ENCODE data around the gene SNX8. TPM values are rescaled to one million over a fixed set of nuclear protein-coding genes. Genes with fewer than 3 reads are reported as not detected.

SNX8 gene
- total RNA-seq, 1 experiment from 2014 or later, result 40.6 TPM

DNA sequence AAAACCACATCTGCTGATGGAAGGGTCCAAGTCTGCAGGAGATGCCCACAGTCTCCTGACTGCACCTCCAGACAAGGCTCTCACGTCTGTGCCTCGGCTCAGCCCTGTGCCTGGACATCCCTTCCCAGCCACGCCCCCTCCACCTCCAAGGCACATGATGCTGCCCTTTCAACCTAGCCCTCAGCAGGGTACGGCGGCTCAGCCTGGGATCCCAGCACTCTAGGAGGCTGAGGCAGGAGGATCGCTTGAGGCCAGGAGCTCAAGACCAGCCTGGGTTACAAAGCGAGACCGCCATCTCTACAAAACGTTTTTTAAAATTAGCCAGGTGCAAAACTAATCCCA is 95.8 kb downstream of the SNX8 start:
- H3K56ac ChIP-seq (ENCODE audit: insufficient read length, low read depth, low read length), result no peak overlapping the region
- no peaks in the 10 kb centered on the region for H3K4me1 ChIP-seq (ENCODE audit: insufficient read depth, low read length)
- H3K27me3 Mint-ChIP-seq (ENCODE audit: low read depth), result peaks cover 2% of the 10 kb centered on the region
- H2BK5ac ChIP-seq (ENCODE audit: insufficient read length, low read length), result no peak overlapping the region
- no peak overlapping the region for H3K27ac ChIP-seq (ENCODE audit: insufficient read length, low read depth, low read length)
- TF ChIP-seq, protein P1, sequence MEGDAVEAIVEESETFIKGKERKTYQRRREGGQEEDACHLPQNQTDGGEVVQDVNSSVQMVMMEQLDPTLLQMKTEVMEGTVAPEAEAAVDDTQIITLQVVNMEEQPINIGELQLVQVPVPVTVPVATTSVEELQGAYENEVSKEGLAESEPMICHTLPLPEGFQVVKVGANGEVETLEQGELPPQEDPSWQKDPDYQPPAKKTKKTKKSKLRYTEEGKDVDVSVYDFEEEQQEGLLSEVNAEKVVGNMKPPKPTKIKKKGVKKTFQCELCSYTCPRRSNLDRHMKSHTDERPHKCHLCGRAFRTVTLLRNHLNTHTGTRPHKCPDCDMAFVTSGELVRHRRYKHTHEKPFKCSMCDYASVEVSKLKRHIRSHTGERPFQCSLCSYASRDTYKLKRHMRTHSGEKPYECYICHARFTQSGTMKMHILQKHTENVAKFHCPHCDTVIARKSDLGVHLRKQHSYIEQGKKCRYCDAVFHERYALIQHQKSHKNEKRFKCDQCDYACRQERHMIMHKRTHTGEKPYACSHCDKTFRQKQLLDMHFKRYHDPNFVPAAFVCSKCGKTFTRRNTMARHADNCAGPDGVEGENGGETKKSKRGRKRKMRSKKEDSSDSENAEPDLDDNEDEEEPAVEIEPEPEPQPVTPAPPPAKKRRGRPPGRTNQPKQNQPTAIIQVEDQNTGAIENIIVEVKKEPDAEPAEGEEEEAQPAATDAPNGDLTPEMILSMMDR (conservative IDR thresholded peaks at IDR 0.05), result no peak
- WGBS (ENCODE audit: extremely low coverage, insufficient read length, low lambda C conversion rate), result no CpG with 5 or more reads among the region's 9 CpGs
- H4K20me1 ChIP-seq (ENCODE audit: control insufficient read depth, insufficient read depth, insufficient read length), result no peaks in the 10 kb centered on the region
- H3K36me3 Mint-ChIP-seq (ENCODE audit: insufficient read depth in 1 of 3, low read depth in 3 of 3), result peaks cover 52 to 91% (median 82%) of the 10 kb centered on the region in 3 experiments
- H3K79me1 ChIP-seq (ENCODE audit: insufficient read depth, low read depth, low read length, poor library complexity, severe bottlenecking), result no peaks in the 10 kb centered on the region
- no peak overlapping the region for H3K14ac ChIP-seq (ENCODE audit: insufficient read depth, low read length)
- DNase-seq, result no peak
- H3K27me3 ChIP-seq (ENCODE audit: insufficient read depth, low read length), result no peaks in the 10 kb centered on the region
- H3T11ph ChIP-seq (ENCODE audit: low read length), result no peak overlapping the region
- H2BK20ac ChIP-seq (ENCODE audit: low read depth, low read length, poor library complexity, severe bottlenecking), result no peak overlapping the region
- no peak overlapping the region for H3K18ac ChIP-seq (ENCODE audit: insufficient read length, low read depth, low read length)
- H2BK12ac ChIP-seq (ENCODE audit: insufficient read length, low read depth, low read length), result no peak overlapping the region
- H3K9me3 ChIP-seq (ENCODE audit: control insufficient read depth, low read depth, low read length), result no peaks in the 10 kb centered on the region
- H3K27ac Mint-ChIP-seq, result no peak overlapping the region
- no peak overlapping the region for H2BK120ac ChIP-seq (ENCODE audit: low read depth, low read length, poor library complexity, severe bottlenecking)
- H4K5ac ChIP-seq (ENCODE audit: insufficient read length, low read depth, low read length), result no peak overlapping the region
- no peaks in the 10 kb centered on the region for H3K79me2 ChIP-seq (ENCODE audit: insufficient read depth, low read length)
- no peak overlapping the region for H3K4me2 ChIP-seq (ENCODE audit: insufficient read depth, insufficient read length, low read length)
- H4K8ac ChIP-seq (replicated peaks; ENCODE audit: insufficient read length, low read depth, low read length), result no peak overlapping the region
- H3K4me3 Mint-ChIP-seq, result no peak overlapping the region
- peaks cover 0 to 2% of the 10 kb centered on the region in 2 experiments; a peak in 1 of 5 replicates for H3K9me3 Mint-ChIP-seq
- no peak overlapping the region for H2BK15ac ChIP-seq (ENCODE audit: low read depth, low read length)
- H2AFZ ChIP-seq (ENCODE audit: low read length), result no peak overlapping the region
- H3K4me1 Mint-ChIP-seq, result no peaks in the 10 kb centered on the region
- H3K4ac ChIP-seq (ENCODE audit: low read depth, low read length), result no peak overlapping the region
- no peaks in the 10 kb centered on the region for H3K23me2 ChIP-seq (ENCODE audit: insufficient read length, low read depth, low read length, poor library complexity, severe bottlenecking)
- no peak overlapping the region for H4K91ac ChIP-seq (ENCODE audit: insufficient read length, low read depth, low read length)
- H2AK5ac ChIP-seq (ENCODE audit: insufficient read length, low read length), result no peak overlapping the region
- H3K9ac ChIP-seq (ENCODE audit: extremely low read depth, insufficient read length, low read length), result no peak overlapping the region
- H3K23ac ChIP-seq (ENCODE audit: insufficient read length, low read depth, low read length), result no peak overlapping the region

All from H9 (cell line).